GM21423 (cell line): ENCODE data around the gene MUSK.
"Not testable (repeated sequence)": the region's sequence is repeated elsewhere in the genome, so short reads cannot be mapped to it uniquely, and the experiment has no call there.

Experiments
- ATAC-seq: cut with Tn5 transposase; IDR thresholded peaks from one replicate; pipeline ENCODE4 v1.9.1; 2021; ENCODE audit warnings: mild to moderate bottlenecking, moderate library complexity; ENCODE audit not compliant: unreplicated experiment

The MUSK gene

DNA sequence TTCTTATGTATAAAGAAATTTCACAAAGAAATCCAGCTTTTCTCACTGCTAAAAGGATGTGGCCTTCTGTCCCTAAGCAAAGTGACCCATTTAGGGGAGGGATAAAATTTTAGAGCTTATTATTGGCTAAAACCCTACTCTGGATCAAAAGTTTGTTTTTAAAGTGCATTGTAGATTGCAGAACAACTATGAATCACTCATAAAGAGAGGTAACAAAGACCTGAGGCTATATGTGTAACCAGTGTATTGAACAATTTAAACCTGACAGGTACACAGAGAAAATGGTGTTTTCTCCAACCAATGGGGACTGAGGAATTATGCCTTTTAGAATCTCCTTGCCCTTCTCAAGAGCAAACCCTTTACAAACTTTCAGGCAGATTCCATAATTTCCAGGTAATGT lies 86.6 kb downstream of the MUSK start:
- ATAC-seq: no peak

- ATAC-seq: no peak
These were observed 89.6 kb downstream of the MUSK start for GRCh38 chr9:110758201-110758600.

- ATAC-seq: no peak
These were observed 94.2 kb downstream of the MUSK start for GRCh38 chr9:110762783-110763182.

DNA sequence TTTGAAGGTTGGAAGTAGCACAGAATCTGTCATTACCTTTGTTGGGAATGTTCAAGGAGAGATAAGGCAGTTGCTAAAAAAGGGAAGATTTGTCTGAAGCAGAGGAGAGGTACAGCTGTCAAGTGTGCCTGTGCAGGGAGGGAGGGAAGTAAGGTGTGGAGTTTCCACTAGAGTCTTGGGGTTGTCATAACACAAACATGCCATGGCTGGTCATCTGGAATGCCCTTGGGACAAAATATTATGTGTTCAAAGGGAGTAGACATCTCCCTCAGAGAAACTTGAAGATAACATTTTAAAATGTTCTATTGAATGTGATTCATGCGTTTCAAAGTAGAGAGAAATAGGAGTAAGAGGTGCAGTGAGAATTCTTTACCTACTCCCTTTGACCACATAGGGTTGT lies 95.0 kb downstream of the MUSK start:
- ATAC-seq: no peak

- ATAC-seq: no peak
These were observed 95.4 kb downstream of the MUSK start for GRCh38 chr9:110764006-110764405.

DNA sequence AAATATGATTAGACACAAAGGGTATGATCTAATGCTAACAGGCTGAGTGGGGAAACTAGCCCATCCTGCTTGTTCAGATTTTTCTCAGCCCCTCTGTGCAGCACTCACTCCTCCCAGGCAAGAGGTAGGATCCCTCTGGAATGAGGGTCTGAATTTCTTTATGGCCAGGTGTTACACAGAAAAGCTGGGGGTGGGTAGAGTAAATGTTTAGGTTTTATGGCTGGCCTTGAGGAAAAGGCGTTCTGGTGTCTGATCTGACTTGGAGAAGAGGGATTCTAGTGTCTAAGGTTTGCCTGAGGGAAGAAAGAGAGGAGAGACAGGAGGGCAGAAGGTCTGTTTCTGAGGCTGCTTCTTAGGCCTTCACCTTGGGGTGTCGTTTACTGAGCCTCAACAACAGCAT lies 97.3 kb downstream of the MUSK start:
- ATAC-seq: no peak

DNA sequence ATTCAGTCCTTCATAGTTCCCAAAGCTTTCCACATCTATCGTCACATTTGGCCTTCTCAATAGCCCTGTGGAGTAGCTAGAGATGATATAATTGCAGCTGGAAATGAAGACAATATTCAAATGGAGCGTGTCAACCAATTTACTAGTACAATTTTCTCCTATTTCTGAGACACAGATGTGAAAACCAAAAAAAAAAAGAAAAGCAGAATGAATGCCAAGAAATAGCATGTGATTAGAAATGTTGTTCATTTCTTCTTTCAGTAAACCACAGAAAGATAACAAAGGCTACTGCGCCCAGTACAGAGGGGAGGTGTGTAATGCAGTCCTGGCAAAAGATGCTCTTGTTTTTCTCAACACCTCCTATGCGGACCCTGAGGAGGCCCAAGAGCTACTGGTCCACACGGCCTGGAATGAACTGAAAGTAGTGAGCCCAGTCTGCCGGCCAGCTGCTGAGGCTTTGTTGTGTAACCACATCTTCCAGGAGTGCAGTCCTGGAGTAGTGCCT lies 99.0 kb downstream of the MUSK start:
- ATAC-seq: no peak

- no peak for ATAC-seq
These were observed 100.3 kb downstream of the MUSK start for GRCh38 chr9:110768886-110769285.

DNA sequence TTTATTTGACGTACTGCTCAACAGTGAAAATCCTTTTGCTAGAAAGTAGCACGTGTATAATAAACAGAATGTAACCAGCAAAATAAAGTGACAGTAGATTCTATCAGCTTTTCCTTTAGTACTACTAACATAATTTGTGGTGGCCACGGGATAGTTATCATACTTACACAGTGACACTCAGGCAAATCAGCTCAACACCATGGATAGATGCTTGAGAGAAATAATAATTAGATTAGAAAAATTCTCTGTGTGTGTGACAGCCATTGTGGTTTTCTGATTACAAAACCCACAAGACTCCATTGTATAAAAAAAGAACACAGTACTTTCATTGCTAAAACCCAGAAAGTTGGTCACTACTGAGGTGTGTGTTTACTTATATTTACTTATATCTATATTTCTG lies 101.1 kb downstream of the MUSK start:
- no peak for ATAC-seq

DNA sequence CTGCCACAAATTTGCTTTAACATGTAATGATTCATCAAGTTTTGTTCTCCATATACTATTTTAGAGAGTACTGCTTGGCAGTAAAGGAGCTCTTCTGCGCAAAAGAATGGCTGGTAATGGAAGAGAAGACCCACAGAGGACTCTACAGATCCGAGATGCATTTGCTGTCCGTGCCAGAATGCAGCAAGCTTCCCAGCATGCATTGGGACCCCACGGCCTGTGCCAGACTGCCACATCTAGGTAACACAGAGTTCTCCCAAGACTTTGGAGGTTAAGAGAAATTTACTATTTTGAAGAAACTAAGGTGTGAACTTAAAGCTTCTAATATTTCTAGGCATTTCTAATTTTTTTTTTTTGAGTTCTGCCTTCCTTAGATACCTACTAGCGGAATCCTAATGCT lies 107.1 kb downstream of the MUSK start:
- ATAC-seq: no peak

- ATAC-seq: no peak
These were observed 107.6 kb downstream of the MUSK start for GRCh38 chr9:110776221-110776620.

DNA sequence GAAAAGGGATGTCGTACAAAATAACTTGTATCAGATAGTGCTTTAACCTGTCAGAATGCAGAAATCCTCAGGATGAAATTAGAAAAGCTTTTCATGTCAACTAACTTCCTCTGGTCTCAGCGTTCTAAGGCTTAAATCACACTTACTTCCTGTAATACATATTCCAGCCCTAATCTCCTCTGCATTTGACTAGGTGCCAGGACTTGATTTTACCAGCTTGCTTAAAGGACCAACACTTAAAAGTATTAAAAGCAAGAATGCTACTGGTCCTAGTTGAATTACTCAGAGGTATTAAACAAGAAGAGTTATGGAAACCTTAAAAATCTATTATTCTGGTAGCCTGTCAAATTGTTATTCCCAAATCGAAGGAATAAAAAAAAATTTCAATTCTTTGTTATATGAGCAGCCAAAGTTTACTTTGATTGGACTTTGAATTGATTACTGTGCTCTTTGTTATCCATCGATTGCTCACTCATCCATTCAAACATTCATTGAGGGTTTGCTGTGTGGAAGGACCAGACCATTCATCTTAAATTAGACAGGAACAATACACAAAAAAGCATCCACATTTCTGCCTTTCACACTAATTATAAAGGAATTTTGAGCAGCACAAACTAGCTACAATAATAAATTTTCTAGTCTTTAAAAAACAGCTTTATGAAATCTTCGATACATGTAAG lies 108.7 kb downstream of the MUSK start:
- ATAC-seq: no peak

DNA sequence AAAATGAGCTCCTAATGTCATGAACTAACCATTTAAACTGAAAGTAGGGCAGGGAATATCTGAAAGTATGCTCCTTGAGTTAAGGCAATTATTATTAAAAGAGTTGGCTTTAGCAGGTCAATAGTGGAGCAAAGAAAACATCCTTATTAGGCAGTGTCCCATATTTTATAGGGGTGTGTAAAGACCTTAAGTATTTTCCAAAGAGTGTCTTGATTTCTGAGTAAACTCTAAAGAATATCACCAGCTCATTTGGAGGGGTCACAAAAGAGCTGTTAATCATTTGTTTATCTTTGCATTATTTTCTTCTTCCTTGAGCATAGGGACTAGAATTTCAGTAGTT lies 109.3 kb downstream of the MUSK start:
- ATAC-seq: no peak

- no peak for ATAC-seq
These were observed 114.1 kb downstream of the MUSK start for GRCh38 chr9:110782701-110783100.

- ATAC-seq: no peak
These were observed 115.7 kb downstream of the MUSK start for GRCh38 chr9:110784309-110784708.

- ATAC-seq: no peak
These were observed 116.6 kb downstream of the MUSK start for GRCh38 chr9:110785166-110785565.

GRCh38 chr9:110788396-110788795 lies 119.8 kb downstream of the MUSK start:
- ATAC-seq: not testable (repeated sequence)

DNA sequence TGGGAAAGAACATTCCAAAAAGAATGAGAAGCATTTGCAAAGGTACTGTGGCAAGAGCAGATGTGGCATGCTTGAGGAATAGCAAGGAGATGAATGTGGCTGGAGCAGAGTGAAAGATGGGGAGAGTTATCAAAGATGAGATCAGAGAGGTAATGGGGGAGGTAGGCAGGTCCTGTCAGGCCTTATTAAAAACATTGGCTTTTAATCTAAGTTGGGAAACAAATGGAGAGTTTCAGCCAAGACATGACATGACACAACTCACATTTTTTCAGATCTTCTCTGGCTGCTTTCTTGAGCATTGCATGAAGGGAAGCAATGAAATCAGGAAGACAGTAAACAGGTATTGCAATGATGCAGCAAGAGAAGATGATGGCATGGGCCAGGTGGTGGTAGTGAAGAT lies 120.3 kb downstream of the MUSK start:
- no peak for ATAC-seq

DNA sequence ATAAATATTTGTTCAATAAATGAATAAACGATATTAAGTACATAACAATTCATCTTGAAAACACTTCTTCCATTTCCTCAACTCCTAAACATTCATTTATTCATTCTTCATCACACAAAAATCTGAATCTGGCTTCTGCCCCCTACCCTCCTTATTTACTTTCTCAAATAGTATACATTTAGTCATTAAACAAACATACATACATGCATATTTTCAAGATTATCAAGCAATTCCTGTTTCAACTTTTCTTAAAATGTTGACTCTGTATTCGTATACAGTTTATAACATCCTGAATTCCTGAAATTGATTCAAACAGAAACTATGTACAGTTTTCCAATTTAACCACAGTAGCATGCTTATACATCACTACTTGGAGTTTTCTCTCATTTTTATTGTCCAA lies 129.0 kb downstream of the MUSK start:
- ATAC-seq: no peak

DNA sequence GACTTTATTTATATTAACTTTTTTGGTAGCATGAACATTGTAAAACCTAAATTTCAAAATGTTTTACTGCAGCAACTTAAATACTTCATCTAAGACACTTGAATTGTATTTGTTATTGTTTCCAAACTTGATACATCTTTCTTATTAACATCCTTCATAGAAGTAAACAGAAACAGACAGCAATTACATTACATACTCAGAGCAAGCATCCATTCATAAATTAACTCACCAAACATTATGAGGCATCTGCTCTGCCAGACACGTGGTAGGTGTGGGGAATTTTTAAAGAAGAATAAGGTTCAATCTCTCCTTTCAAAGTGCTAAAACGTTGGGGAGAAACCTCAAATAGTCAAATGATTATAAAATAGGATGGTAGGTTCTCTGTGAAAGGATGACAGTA lies 130.8 kb downstream of the MUSK start:
- ATAC-seq: no peak

DNA sequence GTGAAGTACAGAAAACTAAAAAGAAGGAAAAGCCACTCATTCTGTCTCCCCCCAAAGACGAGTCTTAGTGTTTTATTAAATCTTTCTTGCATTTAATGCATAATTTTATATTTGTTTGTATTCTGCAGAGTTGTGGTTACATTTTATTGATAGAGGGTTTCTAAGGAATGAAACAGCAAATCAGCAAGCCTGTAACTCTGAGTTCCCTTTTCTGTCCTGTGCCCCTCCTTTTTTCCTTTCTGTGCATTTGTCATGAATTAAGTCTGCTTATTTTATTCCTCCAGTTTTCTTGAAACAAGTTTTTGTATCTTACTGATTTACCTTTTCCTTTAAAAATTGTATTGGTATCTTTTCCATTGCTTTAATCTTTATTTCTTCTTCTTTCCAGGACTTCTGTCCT lies 132.8 kb downstream of the MUSK start:
- ATAC-seq: no peak

DNA sequence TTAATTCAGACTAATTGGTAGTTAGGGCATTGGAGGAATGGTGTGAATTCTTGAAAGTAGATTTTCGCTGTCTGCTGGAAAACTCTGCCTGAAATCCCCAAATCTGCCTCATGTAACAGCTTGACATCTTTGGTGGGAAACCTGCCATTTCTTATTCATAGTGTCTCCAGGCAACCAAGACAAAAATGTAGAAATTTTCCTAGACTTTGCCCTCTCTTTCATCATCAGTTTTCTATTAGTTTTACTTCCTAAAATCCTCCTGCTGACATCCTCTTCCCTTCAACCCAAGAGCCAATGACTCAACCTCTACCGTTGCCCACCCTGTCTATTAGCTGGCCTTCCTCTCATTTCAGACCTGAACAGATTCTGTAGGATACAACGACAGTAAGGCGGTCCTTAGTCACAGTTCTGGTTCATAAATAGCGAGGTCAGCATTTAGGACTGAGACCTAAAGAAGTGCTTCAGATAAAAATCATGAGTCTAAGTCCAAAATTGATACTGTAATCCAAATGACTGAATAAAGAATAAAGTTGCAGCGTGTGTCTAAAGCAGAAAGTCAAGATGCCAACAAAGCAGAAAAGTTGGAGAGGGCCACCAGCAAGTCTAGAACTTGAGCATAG lies 133.9 kb downstream of the MUSK start:
- ATAC-seq: no peak
